Forelimb muscle (tissue), 1 donor: Measurements from ENCODE around the gene SSBP2. TPM values are rescaled to one million over a fixed set of nuclear protein-coding genes. Genes with fewer than 3 reads are reported as not detected.

Source experiments
- DNase-seq: peaks from one replicate; pipeline ENCODE4 v3.0.0-alpha.2; 2013; ENCODE audit warnings: low read depth
- polyA plus RNA-seq: library from polyadenylated mRNA; unstranded; fragments of 120-200 nt; gene quantifications from one replicate; pipeline ENCODE4 v1.2.1, GENCODE V29; 2013; ENCODE audit not compliant: insufficient read length

Gene SSBP2
- polyA plus RNA-seq, 1 donor = 64.3 TPM

DNA sequence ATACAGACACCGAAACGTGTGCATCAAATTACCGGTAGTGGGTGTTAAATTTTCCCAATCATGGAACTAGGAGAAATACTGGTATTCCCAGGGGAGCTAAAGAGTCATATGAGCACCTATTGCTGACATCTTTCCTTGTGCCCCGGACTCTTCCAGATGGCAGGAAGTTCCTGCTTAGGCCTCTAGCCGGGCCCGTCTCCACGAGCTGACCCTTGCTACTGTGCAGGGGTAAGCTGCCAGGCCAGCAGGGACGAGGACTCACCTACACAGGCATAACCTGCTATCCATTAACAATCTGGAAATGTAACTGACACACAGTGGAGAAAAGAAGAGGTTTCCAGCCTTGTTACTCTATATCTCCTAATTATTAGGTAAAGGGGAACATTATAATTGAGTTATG lies 16.2 kb upstream of the SSBP2 start:
- DNase-seq = no peak

DNA sequence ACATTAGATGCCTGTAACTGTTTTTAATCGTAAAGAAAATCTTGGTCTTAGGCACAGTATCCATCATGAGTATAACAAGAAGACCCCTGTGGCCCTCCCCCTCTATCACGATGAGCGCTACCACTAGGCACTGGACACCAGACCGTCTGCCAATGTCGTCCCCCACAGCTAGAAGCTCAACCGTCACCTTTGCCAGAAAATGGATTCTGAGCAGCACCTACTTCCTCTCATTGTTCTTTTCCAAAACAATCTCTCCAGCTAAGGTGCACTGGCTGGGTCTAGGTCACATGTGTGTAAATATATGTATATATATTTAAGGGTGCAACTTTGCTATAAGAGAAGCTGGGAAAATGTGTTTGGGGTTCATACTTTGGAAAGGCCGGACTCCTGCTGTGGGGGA lies 15.7 kb upstream of the SSBP2 start:
- DNase-seq = no peak

GRCh38 chr5:81763294-81763928 lies 12.5 kb upstream of the SSBP2 start:
- DNase-seq = no peak

DNA sequence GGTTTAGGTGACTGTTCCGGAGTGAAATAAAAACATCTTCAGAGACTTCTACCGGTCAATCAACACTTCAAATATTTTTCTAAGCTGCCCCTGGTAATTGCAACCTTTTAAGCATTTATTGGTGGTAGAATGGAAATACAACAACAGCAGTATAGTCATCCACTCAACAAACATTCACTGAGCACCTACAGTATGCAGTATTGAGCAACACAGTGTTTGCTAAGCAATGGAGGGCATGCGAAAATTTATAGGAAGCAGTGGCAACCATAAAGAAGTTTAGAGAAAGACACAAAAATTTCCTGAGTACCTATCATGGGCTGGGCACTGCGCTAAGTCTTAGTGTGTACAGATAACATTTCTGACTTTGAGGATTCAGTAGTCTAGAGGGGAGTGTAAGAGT lies 12.0 kb upstream of the SSBP2 start:
- DNase-seq = no peak

DNA sequence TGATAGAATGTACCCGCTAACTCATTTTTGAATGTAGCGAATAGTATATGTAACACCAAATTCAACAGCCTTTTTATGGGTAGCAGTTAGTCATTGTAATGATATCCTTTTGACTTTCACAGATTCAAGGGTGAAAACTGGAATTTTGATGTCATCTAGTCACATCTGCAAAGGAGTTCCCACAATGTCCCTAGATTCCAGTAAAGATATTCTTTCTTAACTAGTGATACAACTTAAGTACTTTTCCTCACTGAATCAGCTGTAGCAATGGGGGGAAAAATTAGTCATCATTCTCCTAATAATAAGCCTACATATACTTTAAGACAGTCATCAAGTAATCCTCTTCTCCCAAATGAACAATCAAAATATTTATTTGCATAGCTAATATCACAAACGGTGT lies 11.5 kb upstream of the SSBP2 start:
- no peak for DNase-seq

GRCh38 chr5:81761970-81762369 lies 11.1 kb upstream of the SSBP2 start:
- no peak for DNase-seq

DNA sequence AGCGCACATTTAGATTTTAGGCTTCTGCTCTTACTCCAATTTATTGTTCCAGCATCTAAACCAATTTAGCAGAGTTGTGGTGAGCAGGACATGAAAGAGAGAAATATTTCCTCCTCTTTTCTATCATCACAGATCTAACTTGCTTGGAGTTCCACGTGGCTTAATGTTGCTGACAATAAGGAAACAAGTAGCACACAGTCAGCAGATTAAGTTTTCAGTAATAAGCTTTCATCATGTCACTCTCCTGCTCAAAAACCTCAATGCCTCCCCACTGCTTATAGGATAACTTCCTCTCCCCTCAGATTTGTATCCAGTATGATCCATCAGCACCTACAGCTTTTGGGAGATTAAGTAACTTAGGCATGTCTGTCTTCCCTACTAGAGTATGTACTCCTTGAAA lies 10.4 kb upstream of the SSBP2 start:
- no peak for DNase-seq

- DNase-seq = no peak
Observed at GRCh38 chr5:81760521-81760920, 9.6 kb upstream of the SSBP2 start.

DNA sequence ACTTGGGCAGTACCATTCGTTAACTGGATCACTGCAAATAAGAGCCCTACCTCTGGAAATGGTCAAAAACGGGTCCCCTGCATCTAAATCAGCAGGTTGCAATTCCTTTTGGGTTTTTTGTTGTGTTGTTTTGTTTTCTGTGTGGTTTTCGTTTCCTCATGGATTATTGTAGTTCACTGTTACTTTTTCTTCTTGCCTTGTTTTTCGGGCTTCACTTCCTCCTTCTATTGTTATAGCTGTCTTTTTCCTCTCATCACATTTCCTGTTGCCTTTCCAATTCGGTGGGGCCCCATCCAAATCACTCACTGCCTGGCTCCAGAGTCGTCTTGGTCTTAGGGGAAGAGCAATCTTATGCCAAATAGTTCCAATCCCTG lies 8.7 kb upstream of the SSBP2 start:
- DNase-seq = no peak

GRCh38 chr5:81757404-81757803 lies 6.5 kb upstream of the SSBP2 start:
- no peak for DNase-seq

GRCh38 chr5:81756016-81756415 lies 5.1 kb upstream of the SSBP2 start:
- DNase-seq = no peak

- DNase-seq = no peak
Observed at GRCh38 chr5:81755320-81755719, 4.4 kb upstream of the SSBP2 start.

DNA sequence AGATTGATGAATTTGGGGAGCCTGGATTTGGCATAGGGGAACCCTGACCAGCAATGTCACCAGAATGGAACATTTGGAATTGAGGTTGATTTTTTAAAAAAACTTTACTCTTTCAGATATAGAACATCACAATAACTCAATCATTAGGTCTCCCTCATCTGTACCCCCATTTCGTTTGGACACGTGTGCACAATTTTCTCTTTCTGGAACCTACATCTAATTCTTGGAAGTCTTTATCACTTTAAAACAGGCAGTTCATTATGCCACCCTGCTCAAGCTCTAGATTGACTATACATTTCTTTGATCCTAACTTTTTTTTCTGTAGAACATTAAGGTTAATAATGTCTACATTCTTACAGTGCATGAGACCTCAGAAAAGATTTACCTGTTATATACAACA lies 3.7 kb upstream of the SSBP2 start:
- DNase-seq = no peak

DNA sequence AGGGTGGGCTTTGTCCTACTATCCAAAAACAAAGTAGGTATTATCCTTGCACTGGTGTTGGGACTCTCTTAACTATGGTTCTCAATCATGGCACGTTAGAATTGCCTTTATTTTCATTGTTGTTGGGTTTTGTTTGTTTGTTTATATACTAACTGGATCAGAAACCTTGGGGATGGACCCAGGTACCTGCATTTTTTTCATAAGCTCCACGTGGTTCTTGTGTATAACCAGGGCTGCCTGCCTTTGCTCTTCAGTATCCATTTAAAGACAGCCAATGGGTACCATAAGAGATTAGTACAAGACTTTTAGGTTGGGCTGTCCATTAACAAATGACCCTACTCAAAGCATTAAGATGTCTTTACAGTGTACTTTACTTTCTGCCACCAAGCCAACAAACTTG lies 2.5 kb upstream of the SSBP2 start:
- no peak for DNase-seq

DNA sequence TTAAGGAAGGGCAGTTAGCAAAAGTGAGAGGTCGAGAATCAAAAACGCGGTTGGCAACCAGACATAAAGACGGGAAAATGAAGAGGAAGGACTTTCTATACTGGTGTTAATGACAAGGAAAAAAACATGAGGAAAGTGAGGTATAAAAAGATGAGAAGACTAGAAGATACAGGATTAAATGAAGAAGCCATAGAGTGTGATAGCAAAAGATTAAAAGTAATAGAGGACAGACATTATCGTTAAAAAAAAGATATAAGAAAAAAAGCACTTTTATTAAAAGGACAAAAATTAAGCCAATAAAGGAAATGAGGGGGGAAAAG lies 1.7 kb upstream of the SSBP2 start:
- DNase-seq = no peak

- DNase-seq = no peak
Observed at GRCh38 chr5:81751836-81752643, 1.1 kb upstream of the SSBP2 start.

DNA sequence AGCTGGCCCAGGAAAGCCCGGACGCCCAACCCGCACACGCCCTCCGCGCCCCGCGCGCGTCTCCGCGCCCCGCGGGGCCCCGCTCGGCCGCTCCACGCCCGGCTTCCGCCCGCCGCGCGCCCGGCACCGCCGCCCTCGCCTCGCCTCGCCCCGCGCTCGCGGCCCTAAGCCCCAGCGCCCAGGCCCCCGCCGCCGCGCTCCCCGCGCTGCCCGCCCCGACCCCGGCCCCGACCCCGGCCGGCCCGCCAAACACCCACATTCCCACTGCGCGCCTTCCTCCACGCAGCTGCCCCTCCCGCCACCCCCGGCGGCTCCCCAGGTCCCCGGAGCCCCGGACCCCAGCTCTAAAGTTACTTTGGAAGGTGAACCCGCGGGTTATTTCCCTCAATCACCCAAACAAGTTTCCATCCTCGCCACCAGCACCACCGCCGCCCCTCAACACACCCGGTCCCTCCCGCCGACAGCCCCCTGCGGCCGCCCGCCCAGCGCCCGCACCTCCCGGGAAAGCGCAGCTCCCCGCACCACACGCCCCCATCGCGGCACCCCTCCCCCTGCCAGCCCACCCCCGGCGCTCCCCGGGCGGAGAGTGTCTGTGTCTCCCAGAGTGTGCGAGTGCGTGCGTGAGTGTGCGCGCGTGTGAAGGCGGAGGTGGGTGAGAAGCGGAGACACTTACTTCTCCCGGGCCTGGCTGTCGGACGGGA lies 439 bp downstream of the SSBP2 start:
- no peak for DNase-seq

GRCh38 chr5:81749561-81750307 lies 1.2 kb downstream of the SSBP2 start:
- DNase-seq = no peak

- no peak for DNase-seq
Observed at GRCh38 chr5:81749192-81749560, 1.7 kb downstream of the SSBP2 start.

DNA sequence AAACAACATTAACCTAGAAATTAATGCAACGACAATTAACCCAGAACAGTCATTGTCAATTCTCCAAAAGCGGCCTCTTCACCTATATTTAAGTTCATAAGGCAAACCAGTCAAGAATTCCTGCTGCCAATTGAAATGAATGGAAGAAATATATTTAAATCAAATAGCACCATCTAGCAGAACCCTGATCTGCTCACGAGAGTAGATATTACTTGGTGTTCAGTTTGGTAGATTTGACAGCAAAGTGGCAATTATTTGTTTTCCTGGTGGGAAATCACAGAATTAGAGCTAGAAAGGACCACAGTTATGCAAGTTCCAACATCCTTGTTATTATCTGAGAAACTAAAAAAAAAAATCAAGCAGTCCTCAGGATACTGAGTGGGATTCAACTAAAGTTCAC lies 2.3 kb downstream of the SSBP2 start:
- no peak for DNase-seq

- no peak for DNase-seq
Observed at GRCh38 chr5:81747030-81747429, 3.9 kb downstream of the SSBP2 start.

- no peak for DNase-seq
Observed at GRCh38 chr5:81740758-81741157, 10.1 kb downstream of the SSBP2 start.

DNA sequence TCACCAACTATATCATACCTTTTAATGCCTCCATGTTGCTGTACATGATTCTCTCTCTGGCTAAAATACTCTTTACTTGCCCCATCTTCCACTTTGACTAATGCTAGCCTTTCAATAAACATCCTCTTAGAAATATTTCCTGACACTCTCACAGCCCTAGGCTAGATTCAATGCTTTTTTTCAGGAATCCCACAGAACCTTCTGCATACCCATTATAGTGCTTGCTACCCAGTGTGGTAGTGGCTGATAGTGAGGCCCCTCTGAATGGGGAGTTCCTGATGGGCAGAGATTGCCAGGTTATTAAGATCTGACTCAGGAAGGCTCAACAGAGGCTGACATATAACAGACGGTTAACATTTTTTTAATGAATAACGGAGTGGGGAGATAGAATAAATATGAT lies 11.6 kb downstream of the SSBP2 start:
- no peak for DNase-seq
